NB4 (cell line): ENCODE data around the gene BAHCC1.

Source experiments
- MYC ChIP-seq: IDR thresholded peaks from 2 replicates; pipeline ENCODE4 v1.6.1; 2011; ENCODE audit warnings: low read depth, low read length
- POLR2A ChIP-seq: IDR thresholded peaks from 2 replicates; pipeline ENCODE4 v1.6.1; 2011; ENCODE audit warnings: mild to moderate bottlenecking; ENCODE audit not compliant: insufficient read length; ENCODE audit errors: extremely low read depth
- TF ChIP-seq, protein P1 (sequence below): IDR thresholded peaks from one replicate; pipeline ENCODE4 v1.5.1; 2012; ENCODE audit warnings: low read depth, low read length
- TF ChIP-seq, protein P2 (sequence below): IDR thresholded peaks from 2 replicates; pipeline ENCODE4 v1.6.1; 2011; ENCODE audit warnings: low read depth, low read length

DNA sequence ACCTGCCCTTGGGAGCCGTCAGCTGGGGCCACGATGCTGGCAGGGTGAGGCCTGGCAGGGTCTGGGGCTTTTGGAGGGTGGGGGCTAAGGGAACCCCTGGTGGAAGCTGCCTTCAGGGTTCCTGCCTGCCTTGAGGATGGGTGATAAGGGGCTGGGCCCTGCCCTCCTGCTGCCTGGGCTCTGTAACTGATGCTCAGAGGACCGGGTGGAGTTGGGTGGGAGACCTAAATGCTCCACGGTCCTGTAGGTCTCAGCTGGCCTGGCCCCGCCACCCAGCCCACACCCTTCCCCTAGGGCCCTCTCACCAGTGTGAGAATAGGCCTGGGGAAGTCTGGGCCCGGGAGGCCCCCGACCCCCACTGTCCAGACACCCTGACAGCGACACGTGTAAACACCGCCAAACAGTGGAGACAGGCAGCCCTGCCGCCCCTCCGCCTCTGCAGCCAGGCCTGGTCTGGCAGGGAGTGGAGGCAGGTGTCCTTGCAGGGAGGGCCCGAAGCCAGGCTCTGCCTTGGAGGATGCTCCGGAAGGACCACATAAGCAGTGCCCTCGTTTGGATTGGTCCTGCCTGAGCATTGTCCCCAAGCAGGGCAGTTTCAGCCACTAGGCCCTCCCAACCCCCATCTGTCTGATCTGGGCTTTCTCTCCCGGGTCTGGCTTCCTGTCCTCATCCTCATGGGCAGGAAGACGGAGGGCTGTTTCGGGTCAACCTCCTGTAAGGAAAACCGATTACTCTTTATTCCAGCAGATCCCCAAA, 6.5 kb upstream of the BAHCC1 start:
- TF ChIP-seq, protein P1, sequence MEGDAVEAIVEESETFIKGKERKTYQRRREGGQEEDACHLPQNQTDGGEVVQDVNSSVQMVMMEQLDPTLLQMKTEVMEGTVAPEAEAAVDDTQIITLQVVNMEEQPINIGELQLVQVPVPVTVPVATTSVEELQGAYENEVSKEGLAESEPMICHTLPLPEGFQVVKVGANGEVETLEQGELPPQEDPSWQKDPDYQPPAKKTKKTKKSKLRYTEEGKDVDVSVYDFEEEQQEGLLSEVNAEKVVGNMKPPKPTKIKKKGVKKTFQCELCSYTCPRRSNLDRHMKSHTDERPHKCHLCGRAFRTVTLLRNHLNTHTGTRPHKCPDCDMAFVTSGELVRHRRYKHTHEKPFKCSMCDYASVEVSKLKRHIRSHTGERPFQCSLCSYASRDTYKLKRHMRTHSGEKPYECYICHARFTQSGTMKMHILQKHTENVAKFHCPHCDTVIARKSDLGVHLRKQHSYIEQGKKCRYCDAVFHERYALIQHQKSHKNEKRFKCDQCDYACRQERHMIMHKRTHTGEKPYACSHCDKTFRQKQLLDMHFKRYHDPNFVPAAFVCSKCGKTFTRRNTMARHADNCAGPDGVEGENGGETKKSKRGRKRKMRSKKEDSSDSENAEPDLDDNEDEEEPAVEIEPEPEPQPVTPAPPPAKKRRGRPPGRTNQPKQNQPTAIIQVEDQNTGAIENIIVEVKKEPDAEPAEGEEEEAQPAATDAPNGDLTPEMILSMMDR: no peak
- TF ChIP-seq, protein P2, sequence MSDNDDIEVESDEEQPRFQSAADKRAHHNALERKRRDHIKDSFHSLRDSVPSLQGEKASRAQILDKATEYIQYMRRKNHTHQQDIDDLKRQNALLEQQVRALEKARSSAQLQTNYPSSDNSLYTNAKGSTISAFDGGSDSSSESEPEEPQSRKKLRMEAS: no peak
- TF ChIP-seq POLR2A (no peak), MYC (no peak)
